CD14-positive monocyte (primary cell): ENCODE data around the gene ADM2. TPM values are rescaled to one million over a fixed set of nuclear protein-coding genes. Genes with fewer than 3 reads are reported as not detected.

Experiments
- DNase-seq, 3 donors: peaks; one replicate each; pipeline ENCODE4 v3.0.0-alpha.2; 2011 to 2022
- H2AFZ ChIP-seq: 2 replicates; pipeline ENCODE4 v1.6.0; 2012; ENCODE audit warnings: mild to moderate bottlenecking, low read depth, low read length, inconsistent platforms; ENCODE audit not compliant: insufficient read depth, poor library complexity, severe bottlenecking
- H3K27ac ChIP-seq, 2 donors: 1 replicate in 1 of 2; 2 replicates in 1 of 2; pipeline ENCODE4 v1.5.1; 2012 to 2013; ENCODE audit warnings: low read length in 2 of 2, control low read depth in 1 of 2, inconsistent platforms in 1 of 2, low read depth in 1 of 2, mild to moderate bottlenecking in 1 of 2
- H3K27me3 ChIP-seq, 2 donors: one replicate each; pipeline versions ENCODE4 v1.6.0 to v1.6.1; 2011 to 2013; ENCODE audit warnings: low read length in 2 of 2; ENCODE audit not compliant: control insufficient read depth in 2 of 2, insufficient read depth in 2 of 2
- H3K36me3 ChIP-seq, 2 donors: replicated peaks in 1 of 2; 1 replicate in 1 of 2; 2 replicates in 1 of 2; pipeline versions ENCODE4 v1.5.1 to v1.6.1; 2012 to 2013; ENCODE audit warnings: low read length in 2 of 2, control low read depth in 1 of 2, inconsistent platforms in 1 of 2, mild to moderate bottlenecking in 1 of 2; ENCODE audit not compliant: insufficient read depth in 2 of 2, control insufficient read depth in 1 of 2
- H3K4me1 ChIP-seq, 2 donors: 1 replicate in 1 of 2; 2 replicates in 1 of 2; pipeline versions ENCODE4 v1.5.1 to v1.6.1; 2012 to 2013; ENCODE audit warnings: low read length in 2 of 2, control low read depth in 1 of 2, inconsistent platforms in 1 of 2, mild to moderate bottlenecking in 1 of 2, moderate library complexity in 1 of 2; ENCODE audit not compliant: insufficient read depth in 2 of 2, control insufficient read depth in 1 of 2
- H3K4me2 ChIP-seq: replicated peaks from 2 replicates; pipeline ENCODE3; 2012; ENCODE audit warnings: low read length, moderate library complexity, mild to moderate bottlenecking; ENCODE audit not compliant: poor library complexity, severe bottlenecking; ENCODE audit errors: extremely low read depth
- H3K4me3 ChIP-seq, 3 experiments: fragments of 200-600 bp in 1 of 3; sonication (generic) in 1 of 3; replicated peaks in 1 of 3; 1 replicate in 2 of 3; 2 replicates in 1 of 3; pipeline ENCODE4 v1.5.1; 2011 to 2013; ENCODE audit warnings: low read length in 3 of 3, mild to moderate bottlenecking in 3 of 3, control low read depth in 2 of 3, low read depth in 2 of 3, inconsistent platforms in 1 of 3, moderate library complexity in 1 of 3
- H3K79me2 ChIP-seq: 2 replicates; pipeline ENCODE4 v1.6.0; 2012; ENCODE audit warnings: mild to moderate bottlenecking, control low read depth, inconsistent platforms, low read length, moderate library complexity; ENCODE audit not compliant: insufficient read depth
- H3K9ac ChIP-seq: 2 replicates; pipeline ENCODE4 v1.6.0; 2017; ENCODE audit warnings: low read length, mild to moderate bottlenecking; ENCODE audit not compliant: insufficient read depth, poor library complexity, severe bottlenecking
- H3K9me3 ChIP-seq, 2 donors: replicated peaks in 1 of 2; 1 replicate in 1 of 2; 2 replicates in 1 of 2; pipeline versions ENCODE4 v1.5.1 to v1.6.1; 2012 to 2013; ENCODE audit warnings: low read length in 2 of 2, control low read depth in 1 of 2; ENCODE audit not compliant: control insufficient read depth in 1 of 2, insufficient read depth in 1 of 2
- H4K20me1 ChIP-seq: 2 replicates; pipeline ENCODE4 v1.6.0; 2012; ENCODE audit warnings: mild to moderate bottlenecking, low read length, control low read depth, moderate library complexity; ENCODE audit not compliant: insufficient read depth
- H3K27ac Mint-ChIP-seq, 7 donors: one replicate each; pipeline ENCODE4 v1.8.0; 2020; ENCODE audit warnings: mild to moderate bottlenecking in 7 of 7, mixed read lengths in 7 of 7, moderate library complexity in 6 of 7, inconsistent platforms in 2 of 7
- H3K27me3 Mint-ChIP-seq, 3 donors: one replicate each; pipeline ENCODE4 v1.8.0; 2021 to 2022; ENCODE audit warnings: low read depth in 3 of 3, mild to moderate bottlenecking in 3 of 3, mixed read lengths in 3 of 3, moderate library complexity in 3 of 3, inconsistent platforms in 1 of 3
- H3K36me3 Mint-ChIP-seq, 2 donors: one replicate each; pipeline ENCODE4 v1.8.0; 2020; ENCODE audit warnings: mixed read lengths in 2 of 2, inconsistent platforms in 1 of 2, mild to moderate bottlenecking in 1 of 2
- H3K4me1 Mint-ChIP-seq: one replicate; pipeline ENCODE4 v1.8.0; 2020; ENCODE audit warnings: mild to moderate bottlenecking, mixed read lengths
- H3K4me3 Mint-ChIP-seq, 2 donors: one replicate each; pipeline ENCODE4 v1.8.0; 2020; ENCODE audit warnings: mild to moderate bottlenecking in 2 of 2, mixed read lengths in 2 of 2, moderate library complexity in 1 of 2
- H3K9me3 Mint-ChIP-seq, 7 donors: one replicate each; pipeline ENCODE4 v1.8.0; 2020 to 2022; ENCODE audit warnings: mixed read lengths in 7 of 7, mild to moderate bottlenecking in 6 of 7, moderate library complexity in 6 of 7, inconsistent platforms in 2 of 7
- CTCF ChIP-seq: fragments of 200-600 bp; IDR thresholded peaks from one replicate; pipeline ENCODE4 v1.8.0; 2022; ENCODE audit warnings: antibody characterized with exemption, mild to moderate bottlenecking
- WGBS: methylation state at CpG from one replicate; pipeline ENCODE4 v1.1.5; 2013; ENCODE audit warnings: missing lambda C conversion rate; ENCODE audit not compliant: insufficient coverage; 5-methylcytosine and 5-hydroxymethylcytosine counted together
- intact Hi-C, 2 donors: fragments of 100-400 bp; cut with micrococcal nuclease; formaldehyde crosslinking; loops; one replicate each; pipeline versions ENCODE4 v1.15.0 to v1.15.1; 2023
- polyA plus RNA-seq, 3 donors: library from polyadenylated mRNA; depleted of rRNA in 1 of 3; unstranded in 2 of 3; stranded (reverse) in 1 of 3; fragments of 300-500 nt in 2 of 3; fragments of >200 nt in 1 of 3; fragmentation: Illumina TruSeq in 2 of 3; gene quantifications; 1 replicate in 2 of 3; 2 replicates in 1 of 3; pipeline ENCODE4 v1.2.3, GENCODE V29; 2012 to 2021

The ADM2 gene
- polyA plus RNA-seq, 3 donors: 0.05 TPM; not detected in 2

GRCh38 chr22:50489363-50490243 lies 8.3 kb downstream of the ADM2 start:
- peaks cover 8% of the 10 kb centered on the region for H3K4me1 Mint-ChIP-seq
- Histone ChIP-seq H3K4me1 (peaks cover 0 to 9% of the 10 kb centered on the region in 2 donors), H3K27me3 (no peaks in the 10 kb centered on the region), H3K4me3 (no peak overlapping the region), H3K4me2 (no peak overlapping the region), H2AFZ (no peak overlapping the region), H3K79me2 (no peaks in the 10 kb centered on the region), H3K9me3 (no peaks in the 10 kb centered on the region), H4K20me1 (no peaks in the 10 kb centered on the region), H3K27ac (no peak overlapping the region), H3K9ac (no peak overlapping the region), H3K36me3 (no peaks in the 10 kb centered on the region)
- peaks cover 8 to 21% (median 11%) of the 10 kb centered on the region in 3 donors for H3K27me3 Mint-ChIP-seq
- H3K36me3 Mint-ChIP-seq: no peaks in the 10 kb centered on the region
- TF ChIP-seq CTCF: no peak
- 87% methylated on average over 21 of the region's 31 CpGs for WGBS
- no peak overlapping the region for H3K4me3 Mint-ChIP-seq
- H3K27ac Mint-ChIP-seq: no peak overlapping the region
- intact Hi-C loops: loop anchor here in 1 of 2 donors (10.0 kb wide), 1 partner anchor 135 kb away; no protein-coding TSS in a partner anchor
- no peak for DNase-seq
- H3K9me3 Mint-ChIP-seq: no peaks in the 10 kb centered on the region

- 30% methylated on average over 21 of the region's 27 CpGs for WGBS
- Histone ChIP-seq H3K4me1 (peaks cover 0 to 9% of the 10 kb centered on the region in 2 donors), H3K4me2 (peak overlapping the region; percentile 27), H3K27ac (no peak overlapping the region), H3K79me2 (no peaks in the 10 kb centered on the region), H3K36me3 (no peaks in the 10 kb centered on the region), H4K20me1 (no peaks in the 10 kb centered on the region), H3K9ac (peak overlapping the region; percentile 21), H2AFZ (peak overlapping the region; percentile 68), H3K27me3 (no peaks in the 10 kb centered on the region), H3K4me3 (peak overlapping the region in 1 of 3 experiments; percentile 20), H3K9me3 (no peaks in the 10 kb centered on the region)
- peak overlapping the region; percentile 63 to 86 for H3K4me3 Mint-ChIP-seq
- H3K4me1 Mint-ChIP-seq: peaks cover 8% of the 10 kb centered on the region
- no peaks in the 10 kb centered on the region for H3K9me3 Mint-ChIP-seq
- DNase-seq: peak in 2 of 3 donors; percentile 22 to 38
- TF ChIP-seq CTCF: no peak
- intact Hi-C loops: loop anchor here in 1 of 2 donors (10.0 kb wide), 1 partner anchor 136 kb away; no protein-coding TSS in a partner anchor
- H3K27me3 Mint-ChIP-seq: peaks cover 5 to 10% (median 9%) of the 10 kb centered on the region in 3 donors
- no peak overlapping the region for H3K27ac Mint-ChIP-seq
- no peaks in the 10 kb centered on the region for H3K36me3 Mint-ChIP-seq
These were observed 9.4 kb downstream of the ADM2 start for GRCh38 chr22:50490531-50491308.
